Measurements from ENCODE around the gene CRY2. TPM values are rescaled to one million over a fixed set of nuclear protein-coding genes. Genes with fewer than 3 reads are reported as not detected.

The CRY2 gene
- total RNA-seq, 1 donor from 2014 or later: 56.8 TPM

GRCh38 chr11:45920531-45921477, 73.5 kb downstream of the CRY2 start:
- peaks cover 76% of the 10 kb centered on the region for H3K4me1 Mint-ChIP-seq
- H3K36me3 Mint-ChIP-seq (ENCODE audit: low read depth): peaks cover 35% of the 10 kb centered on the region
- DNase-seq: no peak
- ChIA-PET POLR2A (interaction anchor here (0.6 to 8.2 kb wide), 4 partner anchors 13 to 199 kb away, joined by 3 to 263 read pairs (median 4); partner anchors contain the start of gene CRY2), CTCF (interaction anchor here (0.8 to 1.4 kb wide), 2 partner anchors 10 to 45 kb away, joined by 4 to 6 read pairs; no protein-coding TSS in a partner anchor)
- H3K4me3 Mint-ChIP-seq: peak overlapping the region; percentile 78
- peak overlapping the region; percentile 97 for H3K27ac Mint-ChIP-seq
- intact Hi-C loops (cut with micrococcal nuclease): no loop called here
- H3K27me3 Mint-ChIP-seq: no peaks in the 10 kb centered on the region
- ATAC-seq (ENCODE audit: low read depth): no peak
- TF ChIP-seq CTCF (IDR thresholded peaks at IDR 0.05): no peak
- H3K9me3 Mint-ChIP-seq: no peaks in the 10 kb centered on the region

DNA sequence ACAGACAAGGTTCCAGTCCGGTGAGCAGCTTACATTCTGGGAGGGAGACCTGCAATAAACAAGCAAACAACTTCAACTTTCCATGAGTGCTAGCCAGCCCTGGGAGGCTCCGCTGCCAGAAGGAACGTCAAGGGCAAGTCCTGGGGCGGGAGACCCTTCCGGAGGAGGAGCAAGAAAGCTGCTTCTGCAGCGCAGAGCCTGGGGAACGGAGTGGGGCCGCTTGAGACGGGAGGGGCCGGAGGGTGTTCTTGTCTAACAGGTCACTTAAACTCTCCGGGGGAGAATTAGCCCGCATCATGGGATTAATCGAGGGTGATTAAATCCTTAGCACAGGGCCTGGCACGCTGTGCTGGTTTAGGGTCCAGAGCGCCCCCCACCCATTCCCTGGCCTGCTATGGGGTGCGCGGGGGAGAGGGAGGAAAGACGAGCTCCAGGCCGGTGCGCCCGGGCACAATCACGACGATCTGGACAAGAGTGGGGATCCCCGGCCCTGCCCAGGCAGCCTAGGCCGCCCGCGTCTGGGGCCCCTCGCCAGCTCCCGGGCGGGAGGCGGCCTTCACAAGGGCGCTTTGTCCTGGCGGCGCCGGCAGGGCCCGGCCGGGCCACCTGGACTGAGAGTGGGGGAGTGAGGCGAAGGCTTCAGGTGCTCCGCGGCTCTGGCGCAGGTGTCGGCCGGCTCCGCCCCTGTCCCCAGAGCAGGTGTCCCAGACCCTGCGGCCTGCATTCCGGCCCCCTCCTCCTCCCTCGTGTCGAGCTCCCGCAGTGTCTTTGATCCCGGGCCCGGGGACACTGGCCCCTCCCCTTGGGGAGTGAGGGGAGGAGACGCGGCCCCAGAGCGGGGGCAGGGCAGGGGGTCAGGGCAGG, 74.5 kb downstream of the CRY2 start:
- Mint-ChIP-seq H3K36me3 (ENCODE audit: low read depth) (peaks cover 38% of the 10 kb centered on the region), H3K4me1 (peaks cover 77% of the 10 kb centered on the region), H3K27me3 (no peaks in the 10 kb centered on the region), H3K9me3 (no peaks in the 10 kb centered on the region), H3K4me3 (peak overlapping the region; percentile 78), H3K27ac (peak overlapping the region; percentile 97)
- DNase-seq: peak; percentile 17
- TF ChIP-seq CTCF (IDR thresholded peaks at IDR 0.05): no peak
- intact Hi-C loops (cut with micrococcal nuclease): loop anchor here (1.0 to 2.0 kb wide), 2 partner anchors 9 to 43 kb away; no protein-coding TSS in a partner anchor
- ChIA-PET POLR2A (interaction anchor here (0.6 to 8.2 kb wide), 6 partner anchors 12 to 198 kb away, joined by 3 to 263 read pairs (median 4); partner anchors contain the start of gene CRY2), CTCF (interaction anchor here (0.8 to 1.4 kb wide), 2 partner anchors 44 to 85 kb away, joined by 4 to 6 read pairs; no protein-coding TSS in a partner anchor)
- ATAC-seq (ENCODE audit: low read depth): no peak

DNA sequence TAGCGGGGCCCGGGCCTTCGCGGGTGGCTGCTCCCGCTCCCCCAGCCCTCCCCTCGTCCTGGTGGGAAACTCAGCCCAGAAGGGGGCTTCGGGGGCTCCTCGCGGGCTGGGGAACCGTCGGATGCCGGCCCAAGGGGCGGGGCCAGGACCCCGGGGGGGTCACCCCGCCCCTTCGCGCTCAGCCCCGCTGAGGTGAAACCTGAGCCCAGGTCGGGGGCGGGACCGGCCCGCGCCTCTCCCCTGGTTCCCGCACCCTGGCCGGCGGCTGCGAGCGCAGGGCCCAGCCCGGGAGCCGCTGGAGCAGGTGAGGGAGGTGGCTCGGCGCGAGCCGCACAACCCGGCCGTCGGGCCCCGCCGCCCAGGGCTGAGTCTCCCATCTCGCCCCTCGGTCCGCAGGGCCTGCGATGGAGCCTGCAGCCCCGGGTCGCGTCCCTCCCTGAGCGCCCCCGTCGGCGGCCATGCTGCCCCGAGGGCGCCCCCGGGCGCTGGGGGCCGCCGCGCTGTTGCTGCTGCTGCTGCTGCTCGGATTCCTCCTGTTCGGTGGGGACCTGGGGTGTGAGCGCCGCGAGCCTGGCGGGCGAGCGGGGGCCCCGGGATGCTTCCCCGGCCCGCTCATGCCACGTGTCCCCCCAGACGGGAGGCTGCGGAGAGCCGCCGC, 75.3 kb downstream of the CRY2 start, which contains the start of gene LARGE2:
LARGE2 (plus strand) TSS at position 232 of the 658 bp plus-strand sequence; CDS start at position 459, 227 bp downstream.
- DNase-seq (peak; percentile 62), ATAC-seq (ENCODE audit: low read depth) (peak; percentile 6)
- POLR2A ChIA-PET: interaction anchor here (0.6 to 8.2 kb wide), 13 partner anchors 10 to 893 kb away, joined by 3 to 263 read pairs (median 4); partner anchors contain the start of gene CRY2
- intact Hi-C loops (cut with micrococcal nuclease): loop anchor here (1.0 to 2.0 kb wide), 4 partner anchors 8 to 42 kb away; no protein-coding TSS in a partner anchor
- Mint-ChIP-seq H3K27ac (peak within 1 kb of the TSS; percentile 97), H3K4me1 (peaks cover 78% of the 10 kb centered on the region), H3K4me3 (peak within 1 kb of the TSS; percentile 96), H3K36me3 (ENCODE audit: low read depth) (peaks cover 44% of the 10 kb centered on the region), H3K27me3 (no peaks in the 10 kb centered on the region), H3K9me3 (no peaks in the 10 kb centered on the region)
- no peak for TF ChIP-seq CTCF (IDR thresholded peaks at IDR 0.05)
- CTCF ChIA-PET: interaction anchor here (0.7 to 2.8 kb wide), 6 partner anchors 9 to 151 kb away, joined by 4 to 17 read pairs (median 6); no protein-coding TSS in a partner anchor

GRCh38 chr11:45924036-45924915, 77.0 kb downstream of the CRY2 start:
- CTCF ChIA-PET: interaction anchor here (1.3 to 2.8 kb wide), 4 partner anchors 8 to 153 kb away, joined by 4 to 17 read pairs (median 8); no protein-coding TSS in a partner anchor

More at GRCh38 chr11:45924036-45924915, 77.0 kb downstream of the CRY2 start:
- ATAC-seq (ENCODE audit: low read depth) (peak; percentile 5), DNase-seq (peak; percentile 18)
- POLR2A ChIA-PET: interaction anchor here (1.2 to 6.1 kb wide), 6 partner anchors 9 to 895 kb away, joined by 3 to 79 read pairs (median 9); no protein-coding TSS in a partner anchor
- TF ChIP-seq CTCF (IDR thresholded peaks at IDR 0.05): no peak
- Mint-ChIP-seq H3K36me3 (ENCODE audit: low read depth) (peaks cover 45% of the 10 kb centered on the region), H3K27me3 (no peaks in the 10 kb centered on the region), H3K27ac (peak overlapping the region; percentile 93), H3K4me1 (peaks cover 81% of the 10 kb centered on the region), H3K4me3 (peak overlapping the region; percentile 84), H3K9me3 (no peaks in the 10 kb centered on the region)
- intact Hi-C loops (cut with micrococcal nuclease): no loop called here
